Measurements from ENCODE around the gene NEAT1. TPM values are rescaled to one million over a fixed set of nuclear protein-coding genes. Genes with fewer than 3 reads are reported as not detected.
A peak's percentile ranks its signal among the peaks of the same experiment; 100 is the strongest.

Gene NEAT1
- total RNA-seq, 1 donor from 2014 or later, result 78.8 TPM

- Mint-ChIP-seq H3K9me3 (ENCODE audit: low read depth) (no peaks in the 10 kb centered on the region), H3K4me3 (ENCODE audit: low read depth) (no peak overlapping the region), H3K4me1 (ENCODE audit: low read depth) (peaks cover 25% of the 10 kb centered on the region), H3K36me3 (ENCODE audit: insufficient read depth) (no peaks in the 10 kb centered on the region), H3K27me3 (no peaks in the 10 kb centered on the region), H3K27ac (no peak overlapping the region)
- no peak for TF ChIP-seq CTCF (IDR thresholded peaks at IDR 0.05; ENCODE audit: unreplicated experiment)
- no peak for DNase-seq (ENCODE audit: low spot score, unreplicated experiment)
Observed at GRCh38 chr11:65474864-65475263, 52.3 kb downstream of the NEAT1 start.

GRCh38 chr11:65476632-65477148, 54.1 kb downstream of the NEAT1 start:
- no peaks in the 10 kb centered on the region for H3K9me3 Mint-ChIP-seq (ENCODE audit: low read depth)
- H3K27ac Mint-ChIP-seq, result peak overlapping the region; percentile 98
- H3K4me1 Mint-ChIP-seq (ENCODE audit: low read depth), result peaks cover 24% of the 10 kb centered on the region
- no peak for TF ChIP-seq CTCF (IDR thresholded peaks at IDR 0.05; ENCODE audit: unreplicated experiment)
- H3K27me3 Mint-ChIP-seq, result no peaks in the 10 kb centered on the region
- DNase-seq (ENCODE audit: low spot score, unreplicated experiment), result no peak
- H3K4me3 Mint-ChIP-seq (ENCODE audit: low read depth), result peak overlapping the region; percentile 90
- no peaks in the 10 kb centered on the region for H3K36me3 Mint-ChIP-seq (ENCODE audit: insufficient read depth)

GRCh38 chr11:65477149-65477965, 54.8 kb downstream of the NEAT1 start:
- H3K4me3 Mint-ChIP-seq (ENCODE audit: low read depth), result peak overlapping the region; percentile 90
- no peaks in the 10 kb centered on the region for H3K27me3 Mint-ChIP-seq
- H3K36me3 Mint-ChIP-seq (ENCODE audit: insufficient read depth), result no peaks in the 10 kb centered on the region
- no peak for TF ChIP-seq CTCF (IDR thresholded peaks at IDR 0.05; ENCODE audit: unreplicated experiment)
- peak overlapping the region; percentile 100 for H3K27ac Mint-ChIP-seq
- H3K4me1 Mint-ChIP-seq (ENCODE audit: low read depth), result peaks cover 24% of the 10 kb centered on the region
- no peaks in the 10 kb centered on the region for H3K9me3 Mint-ChIP-seq (ENCODE audit: low read depth)
- peak; percentile 88 for DNase-seq (ENCODE audit: low spot score, unreplicated experiment)

DNA sequence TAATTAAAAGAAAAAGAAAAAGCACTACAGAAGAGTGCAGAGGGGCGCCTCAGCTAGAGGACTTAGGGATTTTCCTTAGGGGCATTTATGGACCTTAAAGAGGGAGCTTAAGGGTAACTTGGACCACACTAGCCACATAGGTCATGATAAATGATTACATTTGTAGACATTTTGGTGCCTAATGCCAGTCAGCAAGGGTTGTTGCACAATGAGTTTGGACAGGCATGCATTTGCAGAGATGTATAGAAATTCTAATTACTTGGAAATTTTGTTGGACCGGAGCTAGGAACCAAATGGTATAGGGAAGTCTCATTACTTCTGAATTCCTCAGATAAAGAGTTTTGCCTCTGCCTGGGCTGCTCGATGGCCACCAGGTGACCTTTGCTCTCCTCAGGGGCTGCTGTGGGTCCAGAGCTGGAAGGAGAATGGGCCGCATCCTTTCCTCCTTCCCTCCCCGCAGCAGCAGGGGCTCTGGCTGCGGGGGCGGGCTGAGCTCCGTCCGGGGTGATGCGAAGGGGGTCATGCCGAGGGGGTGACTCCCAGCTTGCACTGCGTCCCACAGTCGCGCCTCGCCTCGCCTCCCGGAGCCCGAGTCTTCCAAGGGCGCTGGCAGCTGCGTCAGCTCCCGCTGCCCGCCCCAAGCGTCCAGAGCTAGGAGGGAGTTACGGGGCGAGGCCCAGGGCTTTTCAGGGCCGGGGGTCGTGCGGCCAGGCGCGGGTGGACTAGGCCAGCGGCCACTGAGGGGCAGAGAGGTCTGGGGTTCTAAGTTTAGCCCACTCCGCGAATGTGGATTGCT, 56.0 kb downstream of the NEAT1 start:
- Mint-ChIP-seq H3K36me3 (ENCODE audit: insufficient read depth) (no peaks in the 10 kb centered on the region), H3K27me3 (no peaks in the 10 kb centered on the region), H3K4me1 (ENCODE audit: low read depth) (peaks cover 25% of the 10 kb centered on the region), H3K4me3 (ENCODE audit: low read depth) (peak overlapping the region; percentile 37), H3K9me3 (ENCODE audit: low read depth) (no peaks in the 10 kb centered on the region), H3K27ac (peak overlapping the region; percentile 91)
- no peak for DNase-seq (ENCODE audit: low spot score, unreplicated experiment)
- no peak for TF ChIP-seq CTCF (IDR thresholded peaks at IDR 0.05; ENCODE audit: unreplicated experiment)
